Activated CD8-positive, alpha-beta memory T cell treated with anti-CD3 and anti-CD28 coated beads for 1 hour (primary cell): ENCODE results near the gene DIAPH1.

Experiments
- DNase-seq, 2 donors: peaks; one replicate each; pipeline ENCODE4 v3.0.0-alpha.2; 2020; ENCODE audit warnings: low read depth in 1 of 2; ENCODE audit errors: extremely low read depth in 1 of 2

DIAPH1 gene

DNA sequence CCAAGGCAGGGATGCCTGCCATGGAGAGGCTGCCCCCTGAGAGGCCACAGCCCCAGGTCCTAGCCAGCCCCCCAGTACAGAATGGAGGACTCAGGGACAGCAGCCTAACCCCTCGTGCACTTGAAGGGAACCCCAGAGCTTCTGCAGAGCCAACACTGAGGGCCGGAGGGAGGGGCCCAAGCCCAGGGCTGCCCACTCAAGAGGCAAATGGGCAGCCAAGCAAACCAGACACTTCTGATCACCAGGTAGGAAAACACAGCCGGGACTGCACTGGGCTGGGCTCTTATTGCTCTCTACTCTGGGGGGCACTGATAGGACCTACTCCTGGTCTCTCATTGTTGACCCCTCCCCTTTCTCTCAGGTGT lies 21.2 kb upstream of the DIAPH1 start:
- DNase-seq = no peak

- no peak for DNase-seq
These were observed 20.7 kb upstream of the DIAPH1 start for GRCh38 chr5:141639357-141640050.

DNA sequence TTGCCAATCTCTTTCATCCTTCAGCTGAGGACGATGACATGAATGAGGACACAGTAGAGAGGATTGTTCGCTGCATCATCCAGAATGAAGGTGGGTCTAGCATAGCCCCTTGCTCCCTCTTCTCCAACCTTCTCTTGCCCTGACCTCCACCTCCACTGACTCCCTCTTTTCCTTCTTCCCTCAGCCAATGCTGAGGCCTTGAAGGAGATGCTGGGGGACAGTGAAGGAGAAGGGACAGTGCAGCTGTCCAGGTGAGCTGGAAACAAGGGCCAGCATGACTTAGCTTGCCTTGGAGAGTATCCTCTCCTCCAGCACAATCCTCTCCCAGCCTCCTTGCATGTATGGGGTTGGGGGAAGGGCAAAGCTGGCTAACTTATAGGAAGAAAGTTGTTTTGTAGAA lies 20.0 kb upstream of the DIAPH1 start:
- DNase-seq = no peak

DNA sequence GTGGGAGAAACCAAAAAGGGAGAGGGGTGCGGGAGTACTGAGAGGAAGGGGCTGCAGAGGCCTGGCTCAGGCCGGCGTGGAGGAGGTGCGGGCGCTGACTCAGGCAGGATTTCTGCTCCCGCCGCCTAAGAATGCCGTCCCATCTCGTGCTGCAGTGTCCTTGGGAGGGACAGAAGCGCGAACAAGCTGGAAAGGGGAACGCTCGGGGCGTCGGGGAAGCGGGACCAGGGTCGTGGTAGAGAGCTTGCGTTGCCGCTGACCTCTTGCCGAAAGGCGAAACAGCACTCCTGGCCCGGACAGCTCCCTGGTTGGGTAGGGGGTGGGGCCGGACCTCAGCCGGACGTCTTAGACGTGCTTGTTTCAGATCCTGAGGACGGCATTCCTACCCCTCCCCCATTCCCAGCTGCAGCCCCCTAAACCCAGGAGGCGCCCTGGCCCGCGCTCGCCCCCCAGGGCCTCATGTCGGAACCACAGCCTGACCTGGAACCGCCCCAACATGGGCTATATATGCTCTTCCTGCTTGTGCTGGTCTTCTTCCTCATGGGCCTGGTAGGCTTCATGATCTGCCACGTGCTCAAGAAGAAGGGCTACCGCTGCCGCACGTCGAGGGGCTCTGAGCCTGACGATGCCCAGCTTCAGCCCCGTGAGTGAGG lies 19.1 kb upstream of the DIAPH1 start:
- peak in 1 of 2 donors; percentile 42 for DNase-seq

DNA sequence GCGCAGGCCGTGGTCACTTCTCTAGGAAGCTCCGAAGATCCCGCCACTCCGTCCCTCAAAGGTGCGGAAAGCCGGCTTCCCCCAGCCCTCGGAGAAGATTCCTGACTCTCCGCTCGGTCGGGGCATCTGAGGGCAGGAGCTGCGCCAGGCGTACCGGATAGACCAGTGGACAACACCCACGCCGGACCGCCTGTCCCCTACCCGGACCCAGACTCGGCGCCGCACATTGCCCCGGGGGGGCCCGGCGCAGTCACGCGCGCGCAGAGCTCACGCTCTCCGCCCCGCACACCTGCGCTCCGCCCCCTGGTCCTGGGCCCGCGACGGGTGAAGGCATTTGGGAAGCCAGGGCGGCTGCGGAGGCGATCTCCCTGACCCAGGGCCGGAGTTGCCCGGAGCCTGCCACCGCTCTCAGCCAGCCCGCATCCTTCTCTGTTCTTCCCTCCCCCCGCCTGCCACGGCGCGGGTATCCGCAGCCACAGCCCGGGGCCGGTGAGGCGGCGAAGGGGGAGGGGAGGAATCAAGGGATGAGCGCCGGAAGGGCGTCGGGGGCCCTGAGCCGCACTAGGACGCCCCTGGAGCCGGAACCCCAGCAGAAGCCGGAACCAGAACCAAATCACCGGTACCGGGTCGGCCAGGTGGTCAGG lies 18.4 kb upstream of the DIAPH1 start:
- DNase-seq = peak in 1 of 2 donors; percentile 37

DNA sequence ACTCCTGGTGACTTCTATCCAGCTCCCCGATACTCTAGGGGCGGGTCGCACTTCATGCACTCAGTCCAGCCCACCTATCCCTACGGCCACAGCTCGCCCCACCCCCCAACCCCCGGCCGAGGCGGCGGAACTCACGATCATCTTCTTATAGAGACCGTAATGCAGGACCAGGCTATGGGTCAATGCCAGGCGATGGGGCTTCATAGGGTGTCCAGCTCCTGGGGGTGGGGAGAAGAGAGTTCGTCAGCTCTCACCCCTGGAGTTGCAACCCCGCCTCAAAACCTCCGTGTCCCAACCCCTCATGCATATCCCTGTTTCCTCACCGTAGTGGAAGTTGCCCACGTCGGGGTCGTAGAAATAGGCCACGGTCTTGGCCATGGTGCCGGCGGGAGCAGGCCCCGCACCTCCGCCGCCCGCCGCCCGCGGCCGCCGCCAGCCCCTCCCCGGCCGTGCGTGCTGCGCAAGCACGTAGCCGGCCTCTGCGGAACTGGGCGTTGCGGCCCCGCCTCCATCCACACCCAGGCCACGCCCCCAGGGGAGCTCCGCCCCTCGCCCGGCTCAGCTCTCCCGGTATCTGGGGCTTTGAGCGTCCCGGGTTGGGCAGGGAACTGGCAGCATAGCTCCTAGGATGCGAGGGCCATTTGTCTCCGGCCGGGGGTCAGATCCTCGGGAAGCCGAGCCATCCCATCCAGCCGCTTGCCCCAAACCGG lies 17.8 kb upstream of the DIAPH1 start, which contains the start of the genes HDAC3 and RELL2:
TSS of gene HDAC3 (minus strand) at position 437 of the 710 bp plus-strand sequence. CDS start at position 378, 59 bp downstream.
TSS of gene RELL2 (plus strand) at position 585 of the 710 bp plus-strand sequence. CDS start 1,229 bp downstream, outside the sequence.
- peak; percentile 74 to 92 for DNase-seq

- peak in 1 of 2 donors; percentile 10 for DNase-seq
These were observed 17.3 kb upstream of the DIAPH1 start for GRCh38 chr5:141636106-141636412.

DNA sequence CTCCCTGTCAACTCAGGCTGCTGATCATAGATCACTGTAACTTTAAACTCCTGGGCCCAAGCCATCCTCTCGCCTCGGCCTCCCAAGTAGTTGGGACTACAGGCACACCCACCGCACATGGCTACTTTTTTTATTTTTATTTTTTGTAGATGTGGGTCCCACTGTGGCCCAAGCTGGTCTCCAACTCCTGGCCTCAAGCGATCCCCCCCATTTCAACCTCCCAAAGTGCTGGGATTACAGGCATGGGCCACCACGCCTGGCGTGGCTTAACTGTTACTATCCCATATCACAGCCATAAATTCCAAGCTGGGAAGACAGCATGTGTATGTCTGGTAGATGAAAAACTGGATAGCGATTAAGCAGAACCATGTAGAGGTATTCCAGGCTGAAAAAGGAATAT lies 16.8 kb upstream of the DIAPH1 start:
- no peak for DNase-seq

GRCh38 chr5:141634720-141635119 lies 15.9 kb upstream of the DIAPH1 start:
- DNase-seq = no peak

- DNase-seq = no peak
These were observed 15.2 kb upstream of the DIAPH1 start for GRCh38 chr5:141633871-141634561.

DNA sequence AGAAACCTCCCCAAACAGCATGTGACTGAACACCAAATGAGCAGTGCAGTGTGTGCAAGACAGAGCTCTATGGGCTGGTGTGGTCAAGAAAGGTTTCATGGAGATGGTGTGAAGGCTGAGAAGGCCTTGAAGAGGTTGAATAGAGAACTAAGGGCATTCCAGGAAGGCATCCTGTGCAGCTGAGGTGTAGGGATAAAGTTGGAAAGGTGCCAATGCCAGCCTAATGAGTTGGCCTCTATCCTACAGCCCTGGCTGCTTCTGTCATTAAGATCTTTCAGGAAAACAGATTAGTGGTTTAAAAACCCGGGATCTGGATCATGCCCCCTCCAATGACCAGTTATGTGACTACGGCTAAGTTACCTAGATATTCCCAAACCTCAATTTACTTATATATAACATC lies 13.8 kb upstream of the DIAPH1 start:
- no peak for DNase-seq

DNA sequence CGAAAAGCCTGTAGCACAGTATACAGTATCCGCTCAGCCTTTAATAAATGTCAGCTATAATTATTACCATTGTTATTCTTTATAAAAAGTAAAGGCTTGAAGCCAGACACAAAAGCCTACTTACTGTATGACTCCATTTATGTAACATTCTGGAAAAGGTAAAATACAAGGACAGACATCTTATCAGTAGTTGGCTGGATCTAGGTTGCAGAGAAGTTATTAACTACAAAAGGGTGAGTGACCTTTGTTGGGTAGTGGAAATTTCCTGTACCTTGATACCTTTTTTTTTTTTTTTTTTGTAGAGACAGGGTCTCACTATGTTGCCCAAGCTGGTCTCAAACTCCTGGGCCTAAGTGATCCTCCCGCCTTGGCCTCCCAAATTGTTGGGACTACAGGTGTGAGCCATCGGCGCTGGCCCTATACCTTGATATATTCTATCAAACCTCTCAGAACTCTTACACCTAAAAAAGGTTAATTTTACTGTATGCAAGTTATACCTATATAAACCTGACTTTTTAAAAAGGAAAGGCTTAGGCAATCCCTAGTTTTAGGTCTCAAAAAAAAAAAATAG lies 11.9 kb upstream of the DIAPH1 start:
- DNase-seq = no peak

GRCh38 chr5:141628175-141628788 lies 9.5 kb upstream of the DIAPH1 start:
- DNase-seq = no peak

GRCh38 chr5:141623611-141624010 lies 4.8 kb upstream of the DIAPH1 start:
- DNase-seq = no peak

DNA sequence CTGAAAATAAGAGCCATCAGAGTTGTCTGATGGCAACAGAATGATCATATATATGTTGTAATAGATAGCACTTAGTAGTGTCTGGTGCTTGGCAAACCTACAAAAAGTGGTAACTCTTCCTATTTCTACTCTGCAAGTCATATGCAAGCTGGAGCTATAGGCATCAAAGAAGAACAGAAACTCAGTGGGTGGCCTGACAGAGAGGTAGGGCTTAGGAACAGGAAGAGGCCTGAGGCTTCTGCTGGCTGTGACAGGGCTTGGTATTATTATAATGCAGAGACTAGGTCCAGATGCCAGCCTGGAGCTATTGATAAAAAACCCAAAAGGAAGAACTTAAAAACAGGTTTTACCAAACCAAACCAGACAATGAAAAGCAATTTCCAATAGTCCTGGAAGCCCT lies 4.4 kb upstream of the DIAPH1 start:
- DNase-seq = no peak

DNA sequence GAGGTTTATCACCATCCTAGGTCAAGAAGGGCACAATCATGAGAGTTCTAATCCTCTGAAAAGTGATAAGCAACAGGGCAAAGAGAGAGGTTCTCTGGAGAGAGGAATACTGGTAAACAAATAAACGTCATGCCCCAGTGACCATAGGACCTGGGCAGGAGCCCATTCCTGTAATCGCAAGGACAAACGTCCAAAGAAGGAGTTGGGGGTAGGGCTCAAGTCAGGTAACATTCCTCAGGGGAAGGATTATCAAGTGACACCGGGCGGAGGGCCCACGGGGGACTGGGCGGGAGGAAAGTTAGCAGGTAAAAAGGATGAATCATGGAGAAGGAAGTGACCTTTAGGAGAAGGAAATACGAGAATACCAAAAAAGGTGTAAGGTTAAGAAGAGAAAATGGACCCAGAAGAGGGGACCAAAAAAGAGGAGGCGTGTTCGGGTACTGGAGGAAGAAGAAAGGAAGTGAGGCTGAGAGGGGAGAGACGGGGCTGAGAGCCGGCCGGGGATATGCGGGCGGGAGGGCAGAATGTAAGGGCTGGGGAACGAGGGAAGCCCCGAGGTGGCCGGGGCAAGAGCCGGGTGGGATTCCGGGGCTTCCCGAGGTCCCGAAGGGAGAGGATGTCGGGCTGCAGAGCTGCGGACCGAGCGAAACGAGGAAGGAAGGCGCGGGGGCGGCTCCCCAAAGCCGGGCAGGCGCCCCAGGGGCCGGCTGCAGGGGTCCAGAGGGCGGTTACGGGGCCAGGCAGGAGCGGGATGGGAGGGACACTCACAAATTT lies 583 bp downstream of the DIAPH1 start:
- DNase-seq = peak in 1 of 2 donors; percentile 24

- no peak for DNase-seq
These were observed 1.1 kb downstream of the DIAPH1 start for GRCh38 chr5:141617682-141618029.

- no peak for DNase-seq
These were observed 1.7 kb downstream of the DIAPH1 start for GRCh38 chr5:141617128-141617527.

- DNase-seq = no peak
These were observed 2.6 kb downstream of the DIAPH1 start for GRCh38 chr5:141615991-141616720.
